ENCODE measurements around the gene SLC38A9. TPM values are rescaled to one million over a fixed set of nuclear protein-coding genes. Genes with fewer than 3 reads are reported as not detected.

Gene SLC38A9
- polyA plus RNA-seq, 1 donor (not counting 4 experiments of a cell fraction or from before 2014, with no cell fraction given): 43.3 TPM

GRCh38 chr5:55580042-55580441, 132.1 kb downstream of the SLC38A9 start:
- Histone ChIP-seq H3K79me2 (ENCODE audit: control insufficient read depth, insufficient read depth, low read length) (no peaks in the 10 kb centered on the region), H2AFZ (ENCODE audit: control insufficient read depth, low read length) (no peak overlapping the region), H3K9me3 (ENCODE audit: control insufficient read depth, low read depth, low read length) (no peaks in the 10 kb centered on the region), H3K36me3 (ENCODE audit: control insufficient read depth in 2 of 2, extremely low read depth in 1 of 2, insufficient read depth in 2 of 2, low read length in 2 of 2) (no peaks in the 10 kb centered on the region), H3K9ac (ENCODE audit: control insufficient read depth, extremely low read depth, insufficient read depth, low read length) (no peak overlapping the region), H3K27me3 (ENCODE audit: control insufficient read depth, extremely low read depth, insufficient read depth, low read length) (no peaks in the 10 kb centered on the region), H3K4me3 (ENCODE audit: control insufficient read depth in 2 of 3, extremely low read depth in 1 of 3, insufficient read depth in 2 of 3, low read depth in 1 of 3, low read length in 3 of 3) (no peak overlapping the region), H3K4me2 (ENCODE audit: control insufficient read depth, extremely low read depth, insufficient read depth, low read depth, low read length) (no peak overlapping the region), H4K20me1 (ENCODE audit: control insufficient read depth, extremely low read depth, insufficient read depth, low read length) (no peaks in the 10 kb centered on the region), H3K27ac (ENCODE audit: control insufficient read depth, insufficient read depth, low read length) (no peak overlapping the region), H3K4me1 (ENCODE audit: control insufficient read depth, extremely low read depth, insufficient read depth, low read length) (peaks cover 10% of the 10 kb centered on the region), H3K9me1 (ENCODE audit: control insufficient read depth, extremely low read depth, insufficient read depth, low read length) (no peaks in the 10 kb centered on the region)
- dilution Hi-C loops (cut with MboI; ENCODE audit: extremely low pct_ligation_motif_present, low sequenced_read_pairs): no loop called here
- DNase-seq (ENCODE audit: low read depth, low spot score) (no peak), FAIRE-seq (no peak)
- TF ChIP-seq EZH2 (IDR thresholded peaks at IDR 0.05; ENCODE audit: low read length): no peak
- no peak for TF ChIP-seq CTCF (optimal IDR thresholded peaks at IDR 0.05 in 1 of 3, IDR thresholded peaks at IDR 0.05 in 1 of 3, conservative IDR thresholded peaks at IDR 0.05 in 1 of 3; ENCODE audit: extremely low read depth in 1 of 3, insufficient read depth in 2 of 3, low read length in 3 of 3)

GRCh38 chr5:55578771-55579170, 133.4 kb downstream of the SLC38A9 start:
- FAIRE-seq: no peak
- no peak overlapping the region for H3K9ac ChIP-seq (ENCODE audit: control insufficient read depth, extremely low read depth, insufficient read depth, low read length)
- dilution Hi-C loops (cut with MboI; ENCODE audit: extremely low pct_ligation_motif_present, low sequenced_read_pairs): no loop called here

More at GRCh38 chr5:55578771-55579170, 133.4 kb downstream of the SLC38A9 start:
- Histone ChIP-seq H3K27ac (ENCODE audit: control insufficient read depth, insufficient read depth, low read length) (no peak overlapping the region), H3K4me3 (ENCODE audit: control insufficient read depth in 2 of 3, extremely low read depth in 1 of 3, insufficient read depth in 2 of 3, low read depth in 1 of 3, low read length in 3 of 3) (no peak overlapping the region), H3K9me3 (ENCODE audit: control insufficient read depth, low read depth, low read length) (no peaks in the 10 kb centered on the region), H3K27me3 (ENCODE audit: control insufficient read depth, extremely low read depth, insufficient read depth, low read length) (no peaks in the 10 kb centered on the region), H3K79me2 (ENCODE audit: control insufficient read depth, insufficient read depth, low read length) (no peaks in the 10 kb centered on the region), H2AFZ (ENCODE audit: control insufficient read depth, low read length) (no peak overlapping the region), H3K4me1 (ENCODE audit: control insufficient read depth, extremely low read depth, insufficient read depth, low read length) (peaks cover 10% of the 10 kb centered on the region), H3K4me2 (ENCODE audit: control insufficient read depth, extremely low read depth, insufficient read depth, low read depth, low read length) (no peak overlapping the region), H3K9me1 (ENCODE audit: control insufficient read depth, extremely low read depth, insufficient read depth, low read length) (no peaks in the 10 kb centered on the region), H3K36me3 (ENCODE audit: control insufficient read depth in 2 of 2, extremely low read depth in 1 of 2, insufficient read depth in 2 of 2, low read length in 2 of 2) (no peaks in the 10 kb centered on the region), H4K20me1 (ENCODE audit: control insufficient read depth, extremely low read depth, insufficient read depth, low read length) (no peaks in the 10 kb centered on the region)
- DNase-seq (ENCODE audit: low read depth, low spot score): no peak
- TF ChIP-seq EZH2 (IDR thresholded peaks at IDR 0.05; ENCODE audit: low read length): no peak
- TF ChIP-seq CTCF (optimal IDR thresholded peaks at IDR 0.05 in 1 of 3, IDR thresholded peaks at IDR 0.05 in 1 of 3, conservative IDR thresholded peaks at IDR 0.05 in 1 of 3; ENCODE audit: extremely low read depth in 1 of 3, insufficient read depth in 2 of 3, low read length in 3 of 3): no peak

Data from keratinocyte (primary cell).